Heart left ventricle (tissue), 13 donors: Measurements from ENCODE around the gene MED1.

Source experiments
- CTCF ChIP-seq, 12 donors: fragments of 200-600 bp; sonication (generic) in 4 of 12; IDR thresholded peaks; one replicate each; pipeline versions ENCODE4 v1.5.0 to v1.8.0; 2018 to 2022; ENCODE audit warnings: antibody characterized with exemption in 12 of 12, mild to moderate bottlenecking in 5 of 12
- POLR2A ChIP-seq, 2 donors: fragments of 450-650 bp; IDR thresholded peaks; one replicate each; pipeline ENCODE4 v1.6.1; 2017; ENCODE audit warnings: antibody characterized with exemption in 2 of 2, mild to moderate bottlenecking in 2 of 2, moderate library complexity in 2 of 2
- donor health status: ischemic (EF 13 %, LVEDD 7.1; RV severe dilation, severe dysfunction).
- donor health status: DM: no; HTN: yes; CAD: no.
- donor health status: DM: no; HTN: no; CAD: no.
- donor health status: ischemic (EF 25% LVEDD 6.9; RV normal size, moderate dysfunction).
- donor health status: ischemic (EF 25% LVEDD 5.7; RV mildly dilated, moderate dysfunction).
- donor health status: ischemic (EF 35%, LVEDD 5.7; RV mildly dilated, moderate dysfunction).
- donor health status: nonischemic (EF 11% LVEDD 7.7; RV severe dilation, severe dysfunction).
- donor health status: DM: yes; HTN: yes; CAD: no.
- donor health status: PGD.
- donor health status: ischemic (EF 29% LVEDD 5.4; RV normal size, mild dysfunction).
- donor health status: nonischemic (EF 23%, LVEDD 6.1; RV moderate dilation, normal function).

- TF ChIP-seq CTCF (IDR thresholded peaks at IDR 0.05), result no peak
- no peak for TF ChIP-seq POLR2A (IDR thresholded peaks at IDR 0.05)
These were observed 11.0 kb upstream of the MED1 start for GRCh38 chr17:39461926-39462569.
